H9 (cell line): Measurements from ENCODE around the gene PRAMEF17. TPM values are rescaled to one million over a fixed set of nuclear protein-coding genes. Genes with fewer than 3 reads are reported as not detected.
"Not testable (repeated sequence)": the region's sequence is repeated elsewhere in the genome, so short reads cannot be mapped to it uniquely, and the experiment has no call there.

Experiments used
- DNase-seq: peaks from one replicate; pipeline ENCODE4 v3.0.0-alpha.2; 2017
- H2AFZ ChIP-seq: one replicate; pipeline ENCODE4 v1.6.1; 2013; ENCODE audit warnings: mild to moderate bottlenecking, low read length, control low read depth, moderate library complexity
- H2AK5ac ChIP-seq: 2 replicates; pipeline ENCODE4 v1.6.1; 2013; ENCODE audit warnings: low read length, control low read depth, mixed read lengths; ENCODE audit not compliant: insufficient read length
- H2BK120ac ChIP-seq: one replicate; pipeline ENCODE4 v1.6.1; 2013; ENCODE audit warnings: low read depth, mild to moderate bottlenecking, low read length, control low read depth, inconsistent platforms; ENCODE audit not compliant: poor library complexity, severe bottlenecking
- H2BK12ac ChIP-seq: 2 replicates; pipeline ENCODE4 v1.6.1; 2013; ENCODE audit warnings: low read length, control low read depth, mixed read lengths, low read depth; ENCODE audit not compliant: insufficient read length
- H2BK15ac ChIP-seq: 2 replicates; pipeline ENCODE4 v1.6.1; 2013; ENCODE audit warnings: low read depth, low read length, control low read depth
- H2BK20ac ChIP-seq: one replicate; pipeline ENCODE4 v1.6.1; 2013; ENCODE audit warnings: low read depth, mild to moderate bottlenecking, low read length, control low read depth, inconsistent platforms; ENCODE audit not compliant: poor library complexity, severe bottlenecking
- H2BK5ac ChIP-seq: 2 replicates; pipeline ENCODE4 v1.6.1; 2013; ENCODE audit warnings: low read length, control low read depth, mixed read lengths; ENCODE audit not compliant: insufficient read length
- H3K14ac ChIP-seq: 2 replicates; pipeline ENCODE4 v1.6.1; 2013; ENCODE audit warnings: low read length, control low read depth; ENCODE audit not compliant: insufficient read depth
- H3K18ac ChIP-seq: 2 replicates; pipeline ENCODE4 v1.6.1; 2013; ENCODE audit warnings: low read depth, mild to moderate bottlenecking, mixed read lengths, low read length, control low read depth; ENCODE audit not compliant: insufficient read length
- H3K23ac ChIP-seq: 2 replicates; pipeline ENCODE4 v1.6.1; 2013; ENCODE audit warnings: low read length, control low read depth, mixed read lengths, low read depth; ENCODE audit not compliant: insufficient read length
- H3K23me2 ChIP-seq: 2 replicates; pipeline ENCODE4 v1.6.1; 2013; ENCODE audit warnings: low read depth, mild to moderate bottlenecking, mixed read lengths, low read length, control low read depth; ENCODE audit not compliant: insufficient read length, poor library complexity, severe bottlenecking
- H3K27ac ChIP-seq: 2 replicates; pipeline ENCODE4 v1.5.1; 2013; ENCODE audit warnings: low read length, control low read depth, mixed read lengths, low read depth; ENCODE audit not compliant: insufficient read length
- H3K27me3 ChIP-seq: 2 replicates; pipeline ENCODE4 v1.6.1; 2013; ENCODE audit warnings: low read length, control low read depth, inconsistent platforms; ENCODE audit not compliant: insufficient read depth
- H3K4ac ChIP-seq: 2 replicates; pipeline ENCODE4 v1.6.1; 2013; ENCODE audit warnings: low read depth, mild to moderate bottlenecking, control low read depth, inconsistent platforms, low read length, moderate library complexity
- H3K4me1 ChIP-seq: 2 replicates; pipeline ENCODE4 v1.6.1; 2013; ENCODE audit warnings: low read length, control low read depth, inconsistent platforms; ENCODE audit not compliant: insufficient read depth
- H3K4me2 ChIP-seq: 2 replicates; pipeline ENCODE4 v1.6.1; 2013; ENCODE audit warnings: low read length, control low read depth, mixed read lengths; ENCODE audit not compliant: insufficient read length, insufficient read depth
- H3K56ac ChIP-seq: 2 replicates; pipeline ENCODE4 v1.6.1; 2013; ENCODE audit warnings: low read depth, mild to moderate bottlenecking, mixed read lengths, low read length, control low read depth; ENCODE audit not compliant: insufficient read length
- H3K79me1 ChIP-seq: 2 replicates; pipeline ENCODE4 v1.6.1; 2013; ENCODE audit warnings: low read depth, mild to moderate bottlenecking, moderate library complexity, low read length, control low read depth, inconsistent platforms; ENCODE audit not compliant: insufficient read depth, poor library complexity, severe bottlenecking
- H3K79me2 ChIP-seq: 2 replicates; pipeline ENCODE4 v1.6.1; 2013; ENCODE audit warnings: low read length, control low read depth, inconsistent platforms; ENCODE audit not compliant: insufficient read depth
- H3K9ac ChIP-seq: 2 replicates; pipeline ENCODE4 v1.6.1; 2013; ENCODE audit warnings: low read length, control low read depth, mixed read lengths; ENCODE audit not compliant: insufficient read length; ENCODE audit errors: extremely low read depth
- H3K9me3 ChIP-seq: one replicate; pipeline ENCODE4 v1.6.1; 2013; ENCODE audit warnings: low read depth, low read length, inconsistent platforms; ENCODE audit not compliant: control insufficient read depth
- H3T11ph ChIP-seq: one replicate; pipeline ENCODE4 v1.6.1; 2013; ENCODE audit warnings: mild to moderate bottlenecking, low read length, control low read depth, inconsistent platforms
- H4K20me1 ChIP-seq: one replicate; pipeline ENCODE4 v1.6.1; 2013; ENCODE audit not compliant: control insufficient read depth, insufficient read length, insufficient read depth
- H4K5ac ChIP-seq: 2 replicates; pipeline ENCODE4 v1.6.1; 2013; ENCODE audit warnings: low read depth, mild to moderate bottlenecking, mixed read lengths, low read length, control low read depth; ENCODE audit not compliant: insufficient read length
- H4K8ac ChIP-seq: replicated peaks from 2 replicates; pipeline ENCODE4 v1.6.1; 2013; ENCODE audit warnings: low read length, control low read depth, mixed read lengths, low read depth; ENCODE audit not compliant: insufficient read length
- H4K91ac ChIP-seq: 2 replicates; pipeline ENCODE4 v1.6.1; 2013; ENCODE audit warnings: low read depth, mild to moderate bottlenecking, moderate library complexity, mixed read lengths, low read length, control low read depth; ENCODE audit not compliant: insufficient read length
- H3K27ac Mint-ChIP-seq, 3 experiments: 2 replicates in 2 of 3; 3 replicates in 1 of 3; pipeline ENCODE4 v1.8.0; 2020 to 2021; ENCODE audit warnings: mixed read lengths in 3 of 3, mild to moderate bottlenecking in 1 of 3, moderate library complexity in 1 of 3
- H3K27me3 Mint-ChIP-seq: 2 replicates; pipeline ENCODE4 v1.8.0; 2021; ENCODE audit warnings: low read depth, mild to moderate bottlenecking, moderate library complexity, mixed read lengths
- H3K36me3 Mint-ChIP-seq, 3 experiments: 2 replicates in 2 of 3; 3 replicates in 1 of 3; pipeline ENCODE4 v1.8.0; 2020 to 2021; ENCODE audit warnings: low read depth in 3 of 3, mixed read lengths in 3 of 3; ENCODE audit not compliant: insufficient read depth in 1 of 3
- H3K4me1 Mint-ChIP-seq, 2 experiments: 2 replicates each; pipeline ENCODE4 v1.8.0; 2020; ENCODE audit warnings: mixed read lengths in 2 of 2
- H3K4me3 Mint-ChIP-seq, 2 experiments: 2 replicates in 1 of 2; 3 replicates in 1 of 2; pipeline ENCODE4 v1.8.0; 2020 to 2021; ENCODE audit warnings: mild to moderate bottlenecking in 2 of 2, mixed read lengths in 2 of 2, moderate library complexity in 1 of 2
- H3K9me3 Mint-ChIP-seq, 2 experiments: 2 replicates in 1 of 2; 3 replicates in 1 of 2; pipeline ENCODE4 v1.8.0; 2020; ENCODE audit warnings: mild to moderate bottlenecking in 2 of 2, mixed read lengths in 2 of 2, moderate library complexity in 1 of 2
- CTCF ChIP-seq: fragments of 200-600 bp; sonication (generic); conservative IDR thresholded peaks from 3 replicates; pipeline ENCODE4 v1.8.0; 2021; ENCODE audit warnings: antibody characterized with exemption, mild to moderate bottlenecking
- WGBS: extraction: QIAGEN DNeasy Blood & Tissue Kit; methylation state at CpG from one replicate; pipeline ENCODE4 v1.1.7; 2013; ENCODE audit warnings: missing lambda C conversion rate, low lambda C conversion rate, mixed read lengths; ENCODE audit not compliant: insufficient read length; ENCODE audit errors: extremely low coverage; 5-methylcytosine and 5-hydroxymethylcytosine counted together
- total RNA-seq: library from RNA; stranded (reverse); gene quantifications from 2 replicates; pipeline ENCODE4 v1.2.1, GENCODE V29; 2021

Gene PRAMEF17
- total RNA-seq, 1 experiment from 2014 or later, result not detected

- Histone ChIP-seq H3K4ac (no peak overlapping the region), H4K91ac (no peak overlapping the region), H3K79me1 (no peaks in the 10 kb centered on the region), H3K14ac (no peak overlapping the region), H2BK120ac (no peak overlapping the region), H2AK5ac (no peak overlapping the region), H3K9ac (no peak overlapping the region), H2BK15ac (no peak overlapping the region), H2BK5ac (no peak overlapping the region), H3K27ac (no peak overlapping the region), H3K4me2 (no peak overlapping the region), H4K5ac (no peak overlapping the region), H3K4me1 (no peaks in the 10 kb centered on the region), H3K79me2 (no peaks in the 10 kb centered on the region), H4K20me1 (no peaks in the 10 kb centered on the region), H2BK12ac (no peak overlapping the region), H3K23me2 (no peaks in the 10 kb centered on the region), H3K23ac (no peak overlapping the region), H3K18ac (no peak overlapping the region), H3K9me3 (peaks cover 45% of the 10 kb centered on the region), H3T11ph (no peak overlapping the region), H4K8ac (no peak overlapping the region), H2AFZ (no peak overlapping the region), H3K27me3 (no peaks in the 10 kb centered on the region), H3K56ac (no peak overlapping the region), H2BK20ac (no peak overlapping the region)
- Mint-ChIP-seq H3K4me1 (no peaks in the 10 kb centered on the region), H3K27me3 (peaks cover 5% of the 10 kb centered on the region), H3K27ac (no peak overlapping the region), H3K9me3 (peaks cover 69 to 92% of the 10 kb centered on the region in 2 experiments), H3K4me3 (no peak overlapping the region), H3K36me3 (peaks cover 6 to 27% (median 14%) of the 10 kb centered on the region in 3 experiments)
- TF ChIP-seq CTCF, result no peak
- no peak for DNase-seq
- WGBS, result no CpG with 5 or more reads among the region's 3 CpGs
These were observed 42.8 kb downstream of the PRAMEF17 start for GRCh38 chr1:13432251-13432650.

GRCh38 chr1:13433694-13434358, 44.4 kb downstream of the PRAMEF17 start:
- not testable (repeated sequence) for H2BK120ac ChIP-seq, H3K56ac ChIP-seq, H2AK5ac ChIP-seq, H3K18ac ChIP-seq, H4K8ac ChIP-seq, H3K27ac Mint-ChIP-seq, H3K4me2 ChIP-seq, H3K27ac ChIP-seq, H3K27me3 Mint-ChIP-seq, H3K9ac ChIP-seq, H3T11ph ChIP-seq, H2AFZ ChIP-seq, DNase-seq, H2BK15ac ChIP-seq, H3K23me2 ChIP-seq, H4K91ac ChIP-seq, H3K27me3 ChIP-seq, H2BK12ac ChIP-seq, H3K4me3 Mint-ChIP-seq, H4K20me1 ChIP-seq, H3K4me1 ChIP-seq, H3K79me1 ChIP-seq, H3K14ac ChIP-seq, H3K79me2 ChIP-seq, H2BK20ac ChIP-seq, H3K4me1 Mint-ChIP-seq, H2BK5ac ChIP-seq, H4K5ac ChIP-seq, H3K4ac ChIP-seq, H3K23ac ChIP-seq
- Mint-ChIP-seq H3K36me3 (peaks cover 4 to 33% (median 10%) of the 10 kb centered on the region in 3 experiments), H3K9me3 (peaks cover 71 to 93% of the 10 kb centered on the region in 2 experiments)
- H3K9me3 ChIP-seq, result peaks cover 55% of the 10 kb centered on the region
- WGBS, result no CpG with 5 or more reads among the region's 32 CpGs
